SK-N-SH treated with all-trans-retinoic acid at 6 μM for 48 hours (cell line): ENCODE data around the gene TNS3.

Source experiments
- ATAC-seq: fragments of 200-7000 bp; cut with Tn5 transposase; 3 replicates; pipeline ENCODE4 v1.9.1; 2020; ENCODE audit warnings: mild to moderate bottlenecking, moderate library complexity
- CREB5 ChIP-seq: fragments of 250-450 bp; sonication (Bioruptor Pico); IDR thresholded peaks from 2 replicates; pipeline ENCODE4 v1.5.1; 2020; ENCODE audit warnings: low read depth, mild to moderate bottlenecking, moderate library complexity
- CSDC2 ChIP-seq: fragments of 250-450 bp; sonication (Bioruptor Pico); IDR thresholded peaks from 2 replicates; pipeline ENCODE4 v1.5.0; 2020; ENCODE audit warnings: mild to moderate bottlenecking, moderate library complexity
- CSRNP3 ChIP-seq: fragments of 250-450 bp; sonication (Bioruptor Pico); IDR thresholded peaks from 2 replicates; pipeline ENCODE4 v1.5.1; 2021; ENCODE audit warnings: mild to moderate bottlenecking, moderate library complexity
- ESRRG ChIP-seq: fragments of 250-450 bp; sonication (Bioruptor Pico); IDR thresholded peaks from 2 replicates; pipeline ENCODE4 v1.6.1; 2021; ENCODE audit warnings: mild to moderate bottlenecking
- GLIS3 ChIP-seq: fragments of 250-450 bp; sonication (Bioruptor Pico); IDR thresholded peaks from 2 replicates; pipeline ENCODE4 v1.5.0; 2020; ENCODE audit warnings: mild to moderate bottlenecking, moderate library complexity
- ISL1 ChIP-seq: fragments of 250-450 bp; sonication (Bioruptor Pico); IDR thresholded peaks from 2 replicates; pipeline ENCODE4 v2.1.2; 2022; ENCODE audit warnings: mild to moderate bottlenecking, moderate library complexity
- OSR1 ChIP-seq: fragments of 250-450 bp; sonication (Bioruptor Pico); IDR thresholded peaks from 2 replicates; pipeline ENCODE4 v1.8.0; 2022; ENCODE audit warnings: moderate library complexity, mild to moderate bottlenecking, inconsistent platforms
- POU6F1 ChIP-seq: fragments of 250-450 bp; sonication (Bioruptor Pico); IDR thresholded peaks from 2 replicates; pipeline ENCODE4 v1.8.0; 2021; ENCODE audit warnings: low read depth, mild to moderate bottlenecking, moderate library complexity, borderline replicate concordance
- RARB ChIP-seq: fragments of 250-450 bp; sonication (Bioruptor Pico); IDR thresholded peaks from 2 replicates; pipeline ENCODE4 v1.8.0; 2021; ENCODE audit warnings: mild to moderate bottlenecking, moderate library complexity
- TCF4 ChIP-seq: fragments of 250-450 bp; sonication (Bioruptor Pico); IDR thresholded peaks from 2 replicates; pipeline ENCODE4 v1.8.0; 2021; ENCODE audit warnings: mild to moderate bottlenecking, moderate library complexity, borderline replicate concordance
- TOX ChIP-seq: fragments of 250-450 bp; sonication (Bioruptor Pico); IDR thresholded peaks from 2 replicates; pipeline ENCODE4 v1.8.0; 2021; ENCODE audit warnings: mild to moderate bottlenecking, moderate library complexity, borderline replicate concordance
- TSHZ2 ChIP-seq: fragments of 250-450 bp; sonication (Bioruptor Pico); IDR thresholded peaks from 2 replicates; pipeline ENCODE4 v1.5.0; 2020; ENCODE audit warnings: mild to moderate bottlenecking, moderate library complexity
- ZNF565 ChIP-seq: fragments of 450-650 bp; formaldehyde crosslinking; conservative IDR thresholded peaks from 2 replicates; pipeline ENCODE4 v1.5.0; 2020; ENCODE audit warnings: low read depth, mild to moderate bottlenecking, moderate library complexity
- ZNF70 ChIP-seq: fragments of 450-650 bp; formaldehyde crosslinking; IDR thresholded peaks from 2 replicates; pipeline ENCODE4 v1.5.0; 2020; ENCODE audit warnings: mild to moderate bottlenecking, moderate library complexity
- ZNF8 ChIP-seq: fragments of 450-650 bp; formaldehyde crosslinking; IDR thresholded peaks from 2 replicates; pipeline ENCODE4 v1.5.0; 2020; ENCODE audit warnings: mild to moderate bottlenecking, moderate library complexity

Gene TNS3

GRCh38 chr7:47483604-47484273 is 98.2 kb downstream of the TNS3 start:
- TF ChIP-seq ESRRG (no peak), GLIS3 (CRISPR knock-in tag) (no peak), TCF4 (CRISPR knock-in tag) (no peak), CSDC2 (CRISPR knock-in tag) (0 out of 2 replicates have a peak, but pooled peaks have one; percentile 22)
- 0 out of 3 replicates have a peak, but pooled peaks have one; percentile 2 for ATAC-seq

GRCh38 chr7:47482013-47482875 is 99.7 kb downstream of the TNS3 start:
- peak; percentile 84 for ATAC-seq
- 0 out of 2 replicates have a peak, but pooled peaks have one; percentile 74 for TF ChIP-seq POU6F1 (CRISPR knock-in tag)
- TF ChIP-seq CREB5 (CRISPR knock-in tag): peak; percentile 54
- no peak for TF ChIP-seq GLIS3 (CRISPR knock-in tag)
- peak; percentile 78 for TF ChIP-seq TCF4 (CRISPR knock-in tag)
- peak; percentile 88 for TF ChIP-seq TSHZ2 (CRISPR knock-in tag)
- TF ChIP-seq ZNF565: no peak
- peak; percentile 86; the same call in 1 of the 2 replicates for TF ChIP-seq CSDC2 (CRISPR knock-in tag)
- TF ChIP-seq ISL1 (CRISPR knock-in tag): peak; percentile 76

GRCh38 chr7:47481541-47482012 is 100.3 kb downstream of the TNS3 start:
- no peak for ATAC-seq
- TF ChIP-seq CSDC2 (CRISPR knock-in tag): no peak
- TF ChIP-seq ESRRG: 0 out of 2 replicates have a peak, but pooled peaks have one; percentile 47

GRCh38 chr7:47480576-47481538 is 101.1 kb downstream of the TNS3 start:
- TF ChIP-seq GLIS3 (CRISPR knock-in tag) (peak; percentile 16; the same call in 1 of the 2 replicates), RARB (CRISPR knock-in tag) (no peak)
- no peak for ATAC-seq

- no peak for ATAC-seq
- TF ChIP-seq CSRNP3 (CRISPR knock-in tag) (no peak), CSDC2 (CRISPR knock-in tag) (no peak), RARB (CRISPR knock-in tag) (no peak), TSHZ2 (CRISPR knock-in tag) (no peak), GLIS3 (CRISPR knock-in tag) (no peak), OSR1 (no peak), ZNF8 (CRISPR knock-in tag) (no peak), POU6F1 (CRISPR knock-in tag) (no peak), ZNF70 (CRISPR knock-in tag) (no peak), TOX (CRISPR knock-in tag) (no peak)
Measured at GRCh38 chr7:47479821-47480575, 101.9 kb downstream of the TNS3 start.
